HL-60 (cell line): Measurements from ENCODE around the gene UBASH3A.

ENCODE experiments used
- CTCF ChIP-seq: IDR thresholded peaks from one replicate; pipeline ENCODE4 v1.5.1; 2011; ENCODE audit warnings: low read length, control low read depth, inconsistent platforms; ENCODE audit not compliant: insufficient read depth
- SPI1 ChIP-seq: IDR thresholded peaks from 2 replicates; pipeline ENCODE4 v1.6.1; 2012; ENCODE audit warnings: low read depth, mild to moderate bottlenecking, borderline replicate concordance

GRCh38 chr21:42424914-42425541 lies 21.3 kb downstream of the UBASH3A start:
- TF ChIP-seq CTCF (no peak), SPI1 (no peak)
